GM12878 (cell line): ENCODE measurements around the gene NDUFS6. TPM values are rescaled to one million over a fixed set of nuclear protein-coding genes. Genes with fewer than 3 reads are reported as not detected.
A peak's percentile ranks its signal among the peaks of the same experiment; 100 is the strongest.

Experiments used
- ATAC-seq: fragments of 200-7000 bp; cut with Tn5 transposase; 3 replicates; pipeline ENCODE4 v1.9.1; 2020; ENCODE audit warnings: mild to moderate bottlenecking, moderate library complexity
- BruUV-seq: library from RNA; stranded (reverse); fragments of 400-500 nt; replicated peaks from 2 replicates; lab custom pipeline; 2021; lab: Mats Ljungman, UMichigan
- CTCF ChIA-PET: fragments of 300-600 bp; sonication (Branson Sonifier 250); formaldehyde crosslinking; extraction: SDS; loops from one replicate; lab custom pipeline; 2021; ENCODE audit warnings: inconsistent platforms; lab: Yijun Ruan, JAX
- POLR2A ChIA-PET: fragments of 350-600 bp; formaldehyde crosslinking; extraction: SDS; loops from one replicate; lab custom pipeline; 2021; ENCODE audit warnings: inconsistent platforms; lab: Charles Lee
- RAD21 ChIA-PET: fragments of 300-600 bp; sonication (Branson Sonifier 250); formaldehyde crosslinking; loops from one replicate; lab custom pipeline; 2023; ENCODE audit warnings: antibody characterized with exemption; ENCODE audit not compliant: unreplicated experiment; lab: Charles Lee
- SMC1A ChIA-PET: fragments of 300-600 bp; sonication (Branson Sonifier 250); formaldehyde crosslinking; loops from one replicate; lab custom pipeline; 2023; ENCODE audit not compliant: unreplicated experiment, uncharacterized antibody; lab: Charles Lee
- DNase-seq: peaks from one replicate; pipeline ENCODE4 v3.0.0-alpha.2; 2011; ENCODE audit warnings: low read depth, low spot score
- FAIRE-seq: peaks from 3 replicates; lab custom pipeline; 2011; peaks lifted over from hg19 to GRCh38; lab: Jason Lieb, UNC
- H2AFZ ChIP-seq: 2 replicates; pipeline ENCODE4 v1.6.0; 2011; ENCODE audit warnings: low read depth, low read length, control low read depth; ENCODE audit not compliant: control insufficient read depth
- H3K27ac ChIP-seq: 2 replicates; pipeline ENCODE4 v1.5.1; 2011; ENCODE audit warnings: control low read depth; ENCODE audit not compliant: control insufficient read depth, insufficient read depth
- H3K27me3 ChIP-seq, 2 experiments: replicated peaks in 1 of 2; 2 replicates each; pipeline versions ENCODE4 v1.6.0 to v1.6.1; 2011; ENCODE audit warnings: low read length in 1 of 2; ENCODE audit not compliant: control insufficient read depth in 2 of 2, insufficient read depth in 2 of 2
- H3K36me3 ChIP-seq, 2 experiments: 2 replicates each; pipeline ENCODE4 v1.5.1; 2011; ENCODE audit warnings: low read length in 1 of 2; ENCODE audit not compliant: control insufficient read depth in 2 of 2, insufficient read depth in 2 of 2
- H3K4me1 ChIP-seq: 2 replicates; pipeline ENCODE4 v1.6.1; 2011; ENCODE audit warnings: mild to moderate bottlenecking, low read length, moderate library complexity, mixed read lengths; ENCODE audit not compliant: control insufficient read depth, insufficient read depth
- H3K4me2 ChIP-seq: 2 replicates; pipeline ENCODE4 v1.6.0; 2011; ENCODE audit warnings: control low read depth; ENCODE audit not compliant: control insufficient read depth, insufficient read depth
- H3K4me3 ChIP-seq: fragments of 200-600 bp; sonication (generic); 2 replicates; pipeline ENCODE4 v1.5.1; 2016
- H3K79me2 ChIP-seq: 2 replicates; pipeline ENCODE4 v1.6.0; 2011; ENCODE audit warnings: low read length; ENCODE audit not compliant: control insufficient read depth, insufficient read depth
- H3K9ac ChIP-seq: 2 replicates; pipeline ENCODE4 v1.8.0; 2011; ENCODE audit warnings: low read length, control low read depth, mixed read lengths; ENCODE audit not compliant: control insufficient read depth, insufficient read depth
- H3K9me3 ChIP-seq: replicated peaks from 3 replicates; pipeline ENCODE4 v1.5.1; 2011; ENCODE audit warnings: mild to moderate bottlenecking, low read length; ENCODE audit not compliant: control insufficient read depth, insufficient read depth
- H4K20me1 ChIP-seq: 2 replicates; pipeline ENCODE4 v1.6.0; 2011; ENCODE audit not compliant: control insufficient read depth, insufficient read depth
- EZH2 ChIP-seq: IDR thresholded peaks from 2 replicates; pipeline ENCODE4 v1.6.1; 2012; ENCODE audit warnings: low read depth, mild to moderate bottlenecking, control low read depth, inconsistent platforms, low read length, borderline replicate concordance; ENCODE audit not compliant: control insufficient read depth
- LARP7 ChIP-seq: fragments of 450-650 bp; IDR thresholded peaks from 2 replicates; pipeline ENCODE4 v1.6.1; 2017; ENCODE audit warnings: mild to moderate bottlenecking
- SP1 ChIP-seq: IDR thresholded peaks from one replicate; pipeline ENCODE4 v1.6.1; 2011; ENCODE audit warnings: low read depth, low read length
- STAT1 ChIP-seq: fragments of 450-650 bp; conservative IDR thresholded peaks from 2 replicates; pipeline ENCODE4 v1.6.1; 2014; ENCODE audit warnings: antibody characterized with exemption, mild to moderate bottlenecking
- WGBS: methylation state at CpG from one replicate; pipeline ENCODE4 v1.1.6; 2016; ENCODE audit warnings: low lambda C conversion rate; ENCODE audit not compliant: insufficient replicate concordance, insufficient coverage; ENCODE audit errors: missing lambda C conversion rate; 5-methylcytosine and 5-hydroxymethylcytosine counted together
- in situ Hi-C: fragments of 300-500 bp; cut with MboI; formaldehyde crosslinking; loops from 9 replicates; pipeline ENCODE4 v1.14.3; 2018; ENCODE audit warnings: mixed read lengths
- intact Hi-C: fragments of 100-400 bp; cut with micrococcal nuclease; formaldehyde crosslinking; loops from one replicate; pipeline ENCODE4 v1.14.2; 2022; ENCODE audit not compliant: unreplicated experiment
- polyA plus RNA-seq, 11 experiments: library from polyadenylated mRNA; depleted of rRNA in 4 of 11; unstranded in 6 of 11; stranded (reverse) in 5 of 11; fragments of >200 nt; fragmentation: Nextera tagmentation in 4 of 11; fragmentation: Illumina TruSeq in 1 of 11; extraction: Ambion mirVana in 4 of 11; extraction: Trizol in 1 of 11; gene quantifications; 1 replicate in 1 of 11; 2 replicates in 10 of 11; pipeline versions ENCODE4 v1.2.1 to v1.2.3, GENCODE V29; 2011 to 2016; ENCODE audit warnings: inconsistent platforms in 2 of 11, missing spikeins in 2 of 11, low read depth in 1 of 11
- total RNA-seq, 4 experiments: library from RNA; depleted of rRNA in 3 of 4; stranded (reverse); fragments of >200 nt in 3 of 4; fragmentation: Illumina TruSeq in 1 of 4; extraction: Trizol in 1 of 4; gene quantifications; 2 replicates each; pipeline versions ENCODE4 v1.2.1 to v1.2.3, GENCODE V29; 2013 to 2021
- TF ChIP-seq, protein P1 (sequence below): IDR thresholded peaks from 2 replicates; pipeline ENCODE4 v1.6.1; 2012; ENCODE audit warnings: low read depth, low read length, improper control_type of control experiment
- TF ChIP-seq, protein P2 (sequence below): fragments of 450-650 bp; formaldehyde crosslinking; IDR thresholded peaks from 2 replicates; pipeline ENCODE4 v1.4.0; 2022; ENCODE audit warnings: mild to moderate bottlenecking, moderate library complexity
- TF ChIP-seq, protein P3 (sequence below): fragments of 450-650 bp; formaldehyde crosslinking; IDR thresholded peaks from 2 replicates; pipeline ENCODE4 v1.5.0; 2022; ENCODE audit warnings: mild to moderate bottlenecking, missing genetic modification characterization
- TF ChIP-seq, protein P4 (sequence below): fragments of 150-350 bp; IDR thresholded peaks from 2 replicates; pipeline ENCODE4 v1.6.1; 2014; ENCODE audit warnings: mild to moderate bottlenecking, low read depth, low read length

NDUFS6 gene
- total and polyA plus RNA-seq, 10 of the 15 experiments (the other 5 are each of a cell fraction or from before 2014, with no cell fraction given), result 20.7 to 213 (median 58.3) TPM

DNA sequence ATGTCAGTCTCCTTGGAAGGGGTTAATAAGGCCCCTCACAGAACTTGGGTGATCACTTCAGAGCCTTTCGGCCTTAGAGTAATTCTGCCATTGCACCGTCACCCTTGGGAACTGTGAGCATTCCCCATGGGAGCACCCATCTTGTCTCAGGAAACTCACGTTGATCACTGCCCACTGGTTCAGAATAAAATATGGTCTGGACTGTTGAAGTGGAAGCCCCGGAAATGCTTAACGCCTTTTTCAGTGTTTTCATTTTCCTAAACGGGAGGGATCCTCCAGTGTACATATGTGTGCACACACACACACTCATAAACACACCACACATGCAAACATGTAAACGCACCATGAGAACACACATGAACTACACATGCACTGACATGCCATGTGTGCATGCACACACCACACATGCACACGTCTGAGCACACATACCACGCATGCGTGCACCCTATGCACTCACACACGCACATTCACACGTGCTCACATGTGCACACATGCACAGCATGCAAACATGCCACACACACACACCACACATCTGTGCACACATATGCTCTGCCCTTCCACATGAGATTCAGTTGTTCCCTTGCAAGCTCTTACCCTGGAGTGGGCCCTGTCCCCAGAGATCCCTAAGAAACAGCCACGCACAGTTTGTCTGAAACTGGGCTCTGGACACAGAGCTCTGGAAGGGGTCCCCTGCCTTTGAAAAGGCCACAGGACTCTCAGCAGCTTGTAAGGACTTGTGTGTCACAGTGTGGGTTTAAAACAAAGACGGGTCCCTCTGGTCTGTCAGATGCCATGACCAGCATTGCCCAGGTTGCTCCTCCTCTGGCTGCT is 18.6 kb upstream of the NDUFS6 start:
- peak; percentile 80 for FAIRE-seq
- intact Hi-C loops (loop anchor here (1.0 to 2.0 kb wide), 2 partner anchors 10 to 18 kb away; partner anchors contain the start of gene NDUFS6), in situ Hi-C loops (no loop called here)
- ChIA-PET CTCF (interaction anchor here (1.0 to 1.4 kb wide), 4 partner anchors 10 to 12 kb away, joined by 3 to 6 read pairs (median 4); no protein-coding TSS in a partner anchor), SMC1A (interaction anchor here (0.9 to 2.7 kb wide), 3 partner anchors 10 to 18 kb away, joined by 4 to 12 read pairs (median 9); partner anchors contain the start of genes MRPL36 and NDUFS6), RAD21 (interaction anchor here (1.0 to 3.3 kb wide), 4 partner anchors 10 to 18 kb away, joined by 3 to 22 read pairs (median 4); partner anchors contain the start of gene MRPL36), POLR2A (interaction anchor here (0.7 to 1.5 kb wide), 4 partner anchors 10 to 18 kb away, joined by 3 to 14 read pairs (median 4); partner anchors contain the start of gene NDUFS6)
- peak overlapping the region; percentile 75 for H3K27ac ChIP-seq
- no peaks in the 10 kb centered on the region for H3K36me3 ChIP-seq
- no peaks in the 10 kb centered on the region for H3K27me3 ChIP-seq
- BruUV-seq, result no TSS peak
- no peak for DNase-seq
- H3K9me3 ChIP-seq, result no peaks in the 10 kb centered on the region
- H3K4me3 ChIP-seq, result 0 out of 2 replicates have a peak overlapping the region, but pooled peaks have one; percentile 10
- peak overlapping the region; percentile 78 for H3K4me2 ChIP-seq
- peaks cover 35% of the 10 kb centered on the region for H3K4me1 ChIP-seq
- WGBS, result 26% methylated on average over 14 of the region's 14 CpGs
- no peaks in the 10 kb centered on the region for H3K79me2 ChIP-seq
- peak; percentile 35 for ATAC-seq
- H2AFZ ChIP-seq, result peak overlapping the region; percentile 81
- H3K9ac ChIP-seq, result peak overlapping the region; percentile 59; the same call in 1 of the 2 replicates
- H4K20me1 ChIP-seq, result no peaks in the 10 kb centered on the region
- TF ChIP-seq SP1 (peak; percentile 62), STAT1 (no peak), EZH2 (no peak), LARP7 (peak; percentile 20; the same call in 1 of the 2 replicates)
- TF ChIP-seq, protein P1, sequence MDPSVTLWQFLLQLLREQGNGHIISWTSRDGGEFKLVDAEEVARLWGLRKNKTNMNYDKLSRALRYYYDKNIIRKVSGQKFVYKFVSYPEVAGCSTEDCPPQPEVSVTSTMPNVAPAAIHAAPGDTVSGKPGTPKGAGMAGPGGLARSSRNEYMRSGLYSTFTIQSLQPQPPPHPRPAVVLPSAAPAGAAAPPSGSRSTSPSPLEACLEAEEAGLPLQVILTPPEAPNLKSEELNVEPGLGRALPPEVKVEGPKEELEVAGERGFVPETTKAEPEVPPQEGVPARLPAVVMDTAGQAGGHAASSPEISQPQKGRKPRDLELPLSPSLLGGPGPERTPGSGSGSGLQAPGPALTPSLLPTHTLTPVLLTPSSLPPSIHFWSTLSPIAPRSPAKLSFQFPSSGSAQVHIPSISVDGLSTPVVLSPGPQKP, result no peak
- TF ChIP-seq, protein P2, sequence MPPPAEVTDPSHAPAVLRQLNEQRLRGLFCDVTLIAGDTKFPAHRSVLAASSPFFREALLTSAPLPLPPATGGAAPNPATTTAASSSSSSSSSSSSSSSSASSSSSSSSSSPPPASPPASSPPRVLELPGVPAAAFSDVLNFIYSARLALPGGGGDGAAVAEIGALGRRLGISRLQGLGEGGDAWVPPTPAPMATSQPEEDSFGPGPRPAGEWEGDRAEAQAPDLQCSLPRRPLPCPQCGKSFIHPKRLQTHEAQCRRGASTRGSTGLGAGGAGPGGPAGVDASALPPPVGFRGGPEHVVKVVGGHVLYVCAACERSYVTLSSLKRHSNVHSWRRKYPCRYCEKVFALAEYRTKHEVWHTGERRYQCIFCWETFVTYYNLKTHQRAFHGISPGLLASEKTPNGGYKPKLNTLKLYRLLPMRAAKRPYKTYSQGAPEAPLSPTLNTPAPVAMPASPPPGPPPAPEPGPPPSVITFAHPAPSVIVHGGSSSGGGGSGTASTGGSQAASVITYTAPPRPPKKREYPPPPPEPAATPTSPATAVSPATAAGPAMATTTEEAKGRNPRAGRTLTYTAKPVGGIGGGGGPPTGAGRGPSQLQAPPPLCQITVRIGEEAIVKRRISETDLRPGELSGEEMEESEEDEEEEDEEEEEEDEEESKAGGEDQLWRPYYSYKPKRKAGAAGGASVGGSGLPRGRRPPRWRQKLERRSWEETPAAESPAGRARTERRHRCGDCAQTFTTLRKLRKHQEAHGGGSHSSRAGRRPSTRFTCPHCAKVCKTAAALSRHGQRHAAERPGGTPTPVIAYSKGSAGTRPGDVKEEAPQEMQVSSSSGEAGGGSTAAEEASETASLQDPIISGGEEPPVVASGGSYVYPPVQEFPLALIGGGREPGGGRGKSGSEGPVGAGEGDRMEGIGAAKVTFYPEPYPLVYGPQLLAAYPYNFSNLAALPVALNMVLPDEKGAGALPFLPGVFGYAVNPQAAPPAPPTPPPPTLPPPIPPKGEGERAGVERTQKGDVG (CRISPR knock-in tag), result peak; percentile 63; the same call in 1 of the 2 replicates
- TF ChIP-seq, protein P3, sequence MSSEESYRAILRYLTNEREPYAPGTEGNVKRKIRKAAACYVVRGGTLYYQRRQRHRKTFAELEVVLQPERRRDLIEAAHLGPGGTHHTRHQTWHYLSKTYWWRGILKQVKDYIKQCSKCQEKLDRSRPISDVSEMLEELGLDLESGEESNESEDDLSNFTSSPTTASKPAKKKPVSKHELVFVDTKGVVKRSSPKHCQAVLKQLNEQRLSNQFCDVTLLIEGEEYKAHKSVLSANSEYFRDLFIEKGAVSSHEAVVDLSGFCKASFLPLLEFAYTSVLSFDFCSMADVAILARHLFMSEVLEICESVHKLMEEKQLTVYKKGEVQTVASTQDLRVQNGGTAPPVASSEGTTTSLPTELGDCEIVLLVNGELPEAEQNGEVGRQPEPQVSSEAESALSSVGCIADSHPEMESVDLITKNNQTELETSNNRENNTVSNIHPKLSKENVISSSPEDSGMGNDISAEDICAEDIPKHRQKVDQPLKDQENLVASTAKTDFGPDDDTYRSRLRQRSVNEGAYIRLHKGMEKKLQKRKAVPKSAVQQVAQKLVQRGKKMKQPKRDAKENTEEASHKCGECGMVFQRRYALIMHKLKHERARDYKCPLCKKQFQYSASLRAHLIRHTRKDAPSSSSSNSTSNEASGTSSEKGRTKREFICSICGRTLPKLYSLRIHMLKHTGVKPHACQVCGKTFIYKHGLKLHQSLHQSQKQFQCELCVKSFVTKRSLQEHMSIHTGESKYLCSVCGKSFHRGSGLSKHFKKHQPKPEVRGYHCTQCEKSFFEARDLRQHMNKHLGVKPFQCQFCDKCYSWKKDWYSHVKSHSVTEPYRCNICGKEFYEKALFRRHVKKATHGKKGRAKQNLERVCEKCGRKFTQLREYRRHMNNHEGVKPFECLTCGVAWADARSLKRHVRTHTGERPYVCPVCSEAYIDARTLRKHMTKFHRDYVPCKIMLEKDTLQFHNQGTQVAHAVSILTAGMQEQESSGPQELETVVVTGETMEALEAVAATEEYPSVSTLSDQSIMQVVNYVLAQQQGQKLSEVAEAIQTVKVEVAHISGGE, result no peak
- TF ChIP-seq, protein P4, sequence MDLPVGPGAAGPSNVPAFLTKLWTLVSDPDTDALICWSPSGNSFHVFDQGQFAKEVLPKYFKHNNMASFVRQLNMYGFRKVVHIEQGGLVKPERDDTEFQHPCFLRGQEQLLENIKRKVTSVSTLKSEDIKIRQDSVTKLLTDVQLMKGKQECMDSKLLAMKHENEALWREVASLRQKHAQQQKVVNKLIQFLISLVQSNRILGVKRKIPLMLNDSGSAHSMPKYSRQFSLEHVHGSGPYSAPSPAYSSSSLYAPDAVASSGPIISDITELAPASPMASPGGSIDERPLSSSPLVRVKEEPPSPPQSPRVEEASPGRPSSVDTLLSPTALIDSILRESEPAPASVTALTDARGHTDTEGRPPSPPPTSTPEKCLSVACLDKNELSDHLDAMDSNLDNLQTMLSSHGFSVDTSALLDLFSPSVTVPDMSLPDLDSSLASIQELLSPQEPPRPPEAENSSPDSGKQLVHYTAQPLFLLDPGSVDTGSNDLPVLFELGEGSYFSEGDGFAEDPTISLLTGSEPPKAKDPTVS, result no peak
